DND-41 (cell line): ENCODE data around the gene TCF4.

Experiments
- ATAC-seq: fragments of 200-7000 bp; cut with Tn5 transposase; 3 replicates; pipeline ENCODE4 v1.9.1; 2021; ENCODE audit warnings: low read depth; ENCODE audit not compliant: insufficient read depth
- DNase-seq: peaks from one replicate; pipeline ENCODE4 v3.0.0-alpha.2; 2020
- H2AFZ ChIP-seq: 2 replicates; pipeline ENCODE4 v1.6.0; 2012; ENCODE audit warnings: low read depth, low read length
- H3K27ac ChIP-seq: 2 replicates; pipeline ENCODE4 v1.5.1; 2012; ENCODE audit warnings: low read length, inconsistent platforms
- H3K27me3 ChIP-seq: fragments of 200-600 bp; sonication (generic); 2 replicates; pipeline ENCODE4 v1.6.0; 2012; ENCODE audit warnings: low read length, mild to moderate bottlenecking, inconsistent platforms; ENCODE audit not compliant: insufficient read depth, poor library complexity
- H3K36me3 ChIP-seq: 2 replicates; pipeline ENCODE4 v1.5.1; 2012; ENCODE audit warnings: low read length, inconsistent platforms; ENCODE audit not compliant: insufficient read depth
- H3K4me1 ChIP-seq: 2 replicates; pipeline ENCODE4 v1.5.1; 2012; ENCODE audit warnings: mild to moderate bottlenecking, low read length; ENCODE audit not compliant: insufficient read depth
- H3K4me2 ChIP-seq: 2 replicates; pipeline ENCODE4 v1.6.0; 2012; ENCODE audit warnings: mild to moderate bottlenecking, moderate library complexity, low read length, inconsistent platforms; ENCODE audit not compliant: insufficient read depth
- H3K4me3 ChIP-seq, 2 experiments: fragments of 200-600 bp in 1 of 2; shearing (Covaris generic) in 1 of 2; 2 replicates each; pipeline ENCODE4 v1.5.1; 2012 to 2016; ENCODE audit warnings: inconsistent platforms in 2 of 2, low read length in 2 of 2, mild to moderate bottlenecking in 2 of 2, low read depth in 1 of 2, moderate library complexity in 1 of 2
- H3K79me2 ChIP-seq: 2 replicates; pipeline ENCODE4 v1.6.0; 2012; ENCODE audit warnings: low read length, inconsistent platforms; ENCODE audit not compliant: insufficient read depth
- H3K9ac ChIP-seq: 2 replicates; pipeline ENCODE4 v1.6.0; 2012; ENCODE audit warnings: low read depth, mild to moderate bottlenecking, inconsistent platforms, low read length, moderate library complexity
- H3K9me3 ChIP-seq: 2 replicates; pipeline ENCODE4 v1.5.1; 2012; ENCODE audit warnings: low read length, moderate library complexity, mild to moderate bottlenecking, inconsistent platforms; ENCODE audit not compliant: insufficient read depth, severe bottlenecking
- H4K20me1 ChIP-seq: 2 replicates; pipeline ENCODE4 v1.6.0; 2012; ENCODE audit warnings: low read length; ENCODE audit not compliant: insufficient read depth
- EZH2 ChIP-seq: IDR thresholded peaks from 3 replicates; pipeline ENCODE4 v1.6.1; 2012; ENCODE audit warnings: borderline replicate concordance, low read depth, mild to moderate bottlenecking, moderate library complexity, low read length, inconsistent platforms; ENCODE audit not compliant: severe bottlenecking
- TF ChIP-seq, protein P1 (sequence below): IDR thresholded peaks from 2 replicates; pipeline ENCODE4 v1.5.1; 2012; ENCODE audit warnings: borderline replicate concordance, low read length, moderate library complexity, mild to moderate bottlenecking; ENCODE audit not compliant: poor library complexity, severe bottlenecking; ENCODE audit errors: extremely low read depth

Gene TCF4

DNA sequence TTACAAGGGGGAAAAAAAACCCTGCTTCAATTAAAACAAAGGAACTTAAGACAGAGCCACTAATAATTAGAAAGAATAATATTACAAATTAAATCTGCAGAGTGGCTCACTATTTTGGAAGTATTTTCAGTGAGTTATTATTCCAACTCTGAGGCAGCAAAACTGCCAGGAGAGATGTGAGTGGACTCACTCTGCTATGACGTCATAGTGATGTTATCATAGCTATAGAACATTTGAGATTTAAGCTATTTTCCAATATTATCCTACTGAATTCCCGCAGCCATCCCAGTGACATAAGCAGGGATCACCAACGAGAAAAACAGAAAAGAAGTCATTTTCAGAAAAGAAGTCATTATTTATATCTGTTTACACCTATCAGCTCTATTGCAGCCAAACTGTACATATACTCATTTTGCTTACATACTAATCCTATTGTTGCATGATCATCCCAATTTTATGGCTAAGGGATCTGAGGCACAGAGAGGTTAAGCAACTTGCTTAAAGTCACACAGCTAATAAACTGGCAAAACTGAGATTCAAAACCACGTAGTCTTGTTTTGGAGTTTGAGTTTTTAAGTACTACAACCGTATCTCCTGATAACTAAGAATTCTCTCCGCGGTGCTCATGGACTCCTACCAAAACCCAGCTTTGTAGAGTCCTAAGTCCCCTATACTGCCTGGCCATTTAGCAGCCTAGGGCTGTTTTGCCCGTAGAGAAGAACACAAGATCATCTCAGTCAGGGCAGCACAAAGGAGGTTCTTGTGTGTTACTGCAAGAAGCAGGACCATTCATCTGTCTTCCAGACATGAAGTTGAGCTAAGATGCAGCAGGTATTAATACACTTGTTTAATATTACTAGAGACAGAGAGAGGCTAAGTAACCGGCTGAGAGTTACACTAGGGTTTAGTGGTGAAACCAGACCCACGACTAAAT, 299.8 kb downstream of the TCF4 start:
- H3K4me2 ChIP-seq: no peak overlapping the region
- no peaks in the 10 kb centered on the region for H3K27me3 ChIP-seq
- TF ChIP-seq, protein P1, sequence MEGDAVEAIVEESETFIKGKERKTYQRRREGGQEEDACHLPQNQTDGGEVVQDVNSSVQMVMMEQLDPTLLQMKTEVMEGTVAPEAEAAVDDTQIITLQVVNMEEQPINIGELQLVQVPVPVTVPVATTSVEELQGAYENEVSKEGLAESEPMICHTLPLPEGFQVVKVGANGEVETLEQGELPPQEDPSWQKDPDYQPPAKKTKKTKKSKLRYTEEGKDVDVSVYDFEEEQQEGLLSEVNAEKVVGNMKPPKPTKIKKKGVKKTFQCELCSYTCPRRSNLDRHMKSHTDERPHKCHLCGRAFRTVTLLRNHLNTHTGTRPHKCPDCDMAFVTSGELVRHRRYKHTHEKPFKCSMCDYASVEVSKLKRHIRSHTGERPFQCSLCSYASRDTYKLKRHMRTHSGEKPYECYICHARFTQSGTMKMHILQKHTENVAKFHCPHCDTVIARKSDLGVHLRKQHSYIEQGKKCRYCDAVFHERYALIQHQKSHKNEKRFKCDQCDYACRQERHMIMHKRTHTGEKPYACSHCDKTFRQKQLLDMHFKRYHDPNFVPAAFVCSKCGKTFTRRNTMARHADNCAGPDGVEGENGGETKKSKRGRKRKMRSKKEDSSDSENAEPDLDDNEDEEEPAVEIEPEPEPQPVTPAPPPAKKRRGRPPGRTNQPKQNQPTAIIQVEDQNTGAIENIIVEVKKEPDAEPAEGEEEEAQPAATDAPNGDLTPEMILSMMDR: no peak
- TF ChIP-seq EZH2: no peak
- H3K9ac ChIP-seq: no peak overlapping the region
- no peaks in the 10 kb centered on the region for H3K36me3 ChIP-seq
- ATAC-seq: no peak
- H3K4me1 ChIP-seq: no peaks in the 10 kb centered on the region
- H2AFZ ChIP-seq: no peak overlapping the region
- H3K4me3 ChIP-seq: no peak overlapping the region
- no peak overlapping the region for H3K27ac ChIP-seq
- DNase-seq: no peak
- no peaks in the 10 kb centered on the region for H3K9me3 ChIP-seq
- H4K20me1 ChIP-seq: no peaks in the 10 kb centered on the region
- no peaks in the 10 kb centered on the region for H3K79me2 ChIP-seq

DNA sequence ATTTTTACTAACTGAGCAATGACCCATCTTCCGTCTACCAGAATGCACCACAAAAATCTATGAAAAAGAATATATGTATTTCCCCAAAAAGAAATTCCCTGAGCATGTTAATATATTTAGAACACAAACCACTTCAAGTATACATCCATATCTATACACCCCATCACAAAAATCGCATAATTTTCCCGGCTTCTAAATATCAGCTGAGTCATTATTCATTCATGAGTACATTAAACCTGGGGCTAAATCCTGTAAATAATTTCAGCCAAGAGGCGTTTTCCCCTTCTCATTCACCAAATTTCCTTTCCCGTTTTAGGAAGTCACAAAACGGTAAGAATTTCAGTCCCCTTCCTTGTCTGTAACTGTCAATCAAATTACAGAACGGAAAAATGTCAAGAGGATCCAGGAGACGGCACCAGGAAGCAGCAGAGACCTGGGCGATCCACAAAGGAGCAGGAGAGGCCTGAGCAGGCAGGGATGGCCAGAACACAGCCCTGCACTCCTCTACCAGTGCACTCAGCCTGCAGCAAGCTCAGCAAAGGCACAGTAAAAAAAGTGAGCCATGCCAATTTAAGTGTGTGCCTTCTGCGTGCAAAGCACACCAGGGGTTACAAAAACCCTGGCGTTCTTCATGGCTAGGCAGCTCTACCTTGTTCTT, 300.7 kb downstream of the TCF4 start:
- no peaks in the 10 kb centered on the region for H3K9me3 ChIP-seq
- H4K20me1 ChIP-seq: no peaks in the 10 kb centered on the region
- H3K4me3 ChIP-seq: no peak overlapping the region
- H3K36me3 ChIP-seq: no peaks in the 10 kb centered on the region
- H3K4me1 ChIP-seq: no peaks in the 10 kb centered on the region
- H2AFZ ChIP-seq: no peak overlapping the region
- no peak for ATAC-seq
- no peak overlapping the region for H3K27ac ChIP-seq
- DNase-seq: no peak
- no peak overlapping the region for H3K9ac ChIP-seq
- no peaks in the 10 kb centered on the region for H3K79me2 ChIP-seq
- H3K4me2 ChIP-seq: no peak overlapping the region
- TF ChIP-seq, protein P1: no peak
- no peak for TF ChIP-seq EZH2
- H3K27me3 ChIP-seq: no peaks in the 10 kb centered on the region

DNA sequence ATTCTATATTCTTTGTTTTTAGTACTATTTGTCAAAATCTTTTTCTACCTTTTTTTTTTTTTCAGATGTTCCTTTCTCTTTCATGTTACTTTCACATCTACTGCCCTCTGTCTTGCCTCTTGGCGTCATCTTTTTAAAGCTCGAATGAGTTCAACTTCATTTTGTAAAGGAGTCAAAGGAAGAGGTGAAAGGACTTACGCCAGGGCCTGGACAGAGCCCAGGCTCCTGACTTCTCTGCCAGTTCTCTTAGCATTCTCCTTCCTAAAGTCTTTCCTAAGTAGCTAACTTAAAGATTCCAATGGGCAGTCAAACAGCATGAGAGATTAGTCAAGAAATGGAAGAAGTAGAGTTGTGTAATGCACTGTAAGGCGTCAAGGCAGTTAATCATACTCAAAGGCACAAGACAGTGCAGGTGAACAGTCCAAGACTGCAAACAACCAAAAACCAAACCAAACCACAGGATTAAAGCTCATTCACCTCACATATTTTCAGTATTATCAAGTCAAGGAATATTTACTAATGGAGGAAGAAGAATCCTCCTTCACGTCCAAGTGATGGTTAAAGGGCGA, 301.7 kb downstream of the TCF4 start:
- no peak overlapping the region for H3K4me3 ChIP-seq
- no peaks in the 10 kb centered on the region for H3K79me2 ChIP-seq
- H3K4me1 ChIP-seq: no peaks in the 10 kb centered on the region
- no peaks in the 10 kb centered on the region for H3K27me3 ChIP-seq
- ATAC-seq (no peak), DNase-seq (no peak)
- no peak overlapping the region for H3K4me2 ChIP-seq
- TF ChIP-seq, protein P1: no peak
- TF ChIP-seq EZH2: no peak
- H2AFZ ChIP-seq: no peak overlapping the region
- no peaks in the 10 kb centered on the region for H4K20me1 ChIP-seq
- H3K9me3 ChIP-seq: no peaks in the 10 kb centered on the region
- H3K36me3 ChIP-seq: no peaks in the 10 kb centered on the region
- no peak overlapping the region for H3K9ac ChIP-seq
- no peak overlapping the region for H3K27ac ChIP-seq
